CD14-positive monocyte (primary cell): ENCODE results near the gene VWA7. TPM values are rescaled to one million over a fixed set of nuclear protein-coding genes. Genes with fewer than 3 reads are reported as not detected.

Experiments used
- DNase-seq, 3 donors: peaks; one replicate each; pipeline ENCODE4 v3.0.0-alpha.2; 2011 to 2022
- H2AFZ ChIP-seq: 2 replicates; pipeline ENCODE4 v1.6.0; 2012; ENCODE audit warnings: mild to moderate bottlenecking, low read depth, low read length, inconsistent platforms; ENCODE audit not compliant: insufficient read depth, poor library complexity, severe bottlenecking
- H3K27ac ChIP-seq, 2 donors: 1 replicate in 1 of 2; 2 replicates in 1 of 2; pipeline ENCODE4 v1.5.1; 2012 to 2013; ENCODE audit warnings: low read length in 2 of 2, control low read depth in 1 of 2, inconsistent platforms in 1 of 2, low read depth in 1 of 2, mild to moderate bottlenecking in 1 of 2
- H3K27me3 ChIP-seq, 2 donors: one replicate each; pipeline versions ENCODE4 v1.6.0 to v1.6.1; 2011 to 2013; ENCODE audit warnings: low read length in 2 of 2; ENCODE audit not compliant: control insufficient read depth in 2 of 2, insufficient read depth in 2 of 2
- H3K36me3 ChIP-seq, 2 donors: replicated peaks in 1 of 2; 1 replicate in 1 of 2; 2 replicates in 1 of 2; pipeline versions ENCODE4 v1.5.1 to v1.6.1; 2012 to 2013; ENCODE audit warnings: low read length in 2 of 2, control low read depth in 1 of 2, inconsistent platforms in 1 of 2, mild to moderate bottlenecking in 1 of 2; ENCODE audit not compliant: insufficient read depth in 2 of 2, control insufficient read depth in 1 of 2
- H3K4me1 ChIP-seq, 2 donors: 1 replicate in 1 of 2; 2 replicates in 1 of 2; pipeline versions ENCODE4 v1.5.1 to v1.6.1; 2012 to 2013; ENCODE audit warnings: low read length in 2 of 2, control low read depth in 1 of 2, inconsistent platforms in 1 of 2, mild to moderate bottlenecking in 1 of 2, moderate library complexity in 1 of 2; ENCODE audit not compliant: insufficient read depth in 2 of 2, control insufficient read depth in 1 of 2
- H3K4me2 ChIP-seq: replicated peaks from 2 replicates; pipeline ENCODE3; 2012; ENCODE audit warnings: low read length, moderate library complexity, mild to moderate bottlenecking; ENCODE audit not compliant: poor library complexity, severe bottlenecking; ENCODE audit errors: extremely low read depth
- H3K4me3 ChIP-seq, 3 experiments: fragments of 200-600 bp in 1 of 3; sonication (generic) in 1 of 3; replicated peaks in 1 of 3; 1 replicate in 2 of 3; 2 replicates in 1 of 3; pipeline ENCODE4 v1.5.1; 2011 to 2013; ENCODE audit warnings: low read length in 3 of 3, mild to moderate bottlenecking in 3 of 3, control low read depth in 2 of 3, low read depth in 2 of 3, inconsistent platforms in 1 of 3, moderate library complexity in 1 of 3
- H3K79me2 ChIP-seq: 2 replicates; pipeline ENCODE4 v1.6.0; 2012; ENCODE audit warnings: mild to moderate bottlenecking, control low read depth, inconsistent platforms, low read length, moderate library complexity; ENCODE audit not compliant: insufficient read depth
- H3K9ac ChIP-seq: 2 replicates; pipeline ENCODE4 v1.6.0; 2017; ENCODE audit warnings: low read length, mild to moderate bottlenecking; ENCODE audit not compliant: insufficient read depth, poor library complexity, severe bottlenecking
- H3K9me3 ChIP-seq, 2 donors: replicated peaks in 1 of 2; 1 replicate in 1 of 2; 2 replicates in 1 of 2; pipeline versions ENCODE4 v1.5.1 to v1.6.1; 2012 to 2013; ENCODE audit warnings: low read length in 2 of 2, control low read depth in 1 of 2; ENCODE audit not compliant: control insufficient read depth in 1 of 2, insufficient read depth in 1 of 2
- H4K20me1 ChIP-seq: 2 replicates; pipeline ENCODE4 v1.6.0; 2012; ENCODE audit warnings: mild to moderate bottlenecking, low read length, control low read depth, moderate library complexity; ENCODE audit not compliant: insufficient read depth
- H3K27ac Mint-ChIP-seq, 7 donors: one replicate each; pipeline ENCODE4 v1.8.0; 2020; ENCODE audit warnings: mild to moderate bottlenecking in 7 of 7, mixed read lengths in 7 of 7, moderate library complexity in 6 of 7, inconsistent platforms in 2 of 7
- H3K27me3 Mint-ChIP-seq, 3 donors: one replicate each; pipeline ENCODE4 v1.8.0; 2021 to 2022; ENCODE audit warnings: low read depth in 3 of 3, mild to moderate bottlenecking in 3 of 3, mixed read lengths in 3 of 3, moderate library complexity in 3 of 3, inconsistent platforms in 1 of 3
- H3K36me3 Mint-ChIP-seq, 2 donors: one replicate each; pipeline ENCODE4 v1.8.0; 2020; ENCODE audit warnings: mixed read lengths in 2 of 2, inconsistent platforms in 1 of 2, mild to moderate bottlenecking in 1 of 2
- H3K4me1 Mint-ChIP-seq: one replicate; pipeline ENCODE4 v1.8.0; 2020; ENCODE audit warnings: mild to moderate bottlenecking, mixed read lengths
- H3K4me3 Mint-ChIP-seq, 2 donors: one replicate each; pipeline ENCODE4 v1.8.0; 2020; ENCODE audit warnings: mild to moderate bottlenecking in 2 of 2, mixed read lengths in 2 of 2, moderate library complexity in 1 of 2
- H3K9me3 Mint-ChIP-seq, 7 donors: one replicate each; pipeline ENCODE4 v1.8.0; 2020 to 2022; ENCODE audit warnings: mixed read lengths in 7 of 7, mild to moderate bottlenecking in 6 of 7, moderate library complexity in 6 of 7, inconsistent platforms in 2 of 7
- CTCF ChIP-seq: fragments of 200-600 bp; IDR thresholded peaks from one replicate; pipeline ENCODE4 v1.8.0; 2022; ENCODE audit warnings: antibody characterized with exemption, mild to moderate bottlenecking
- WGBS: methylation state at CpG from one replicate; pipeline ENCODE4 v1.1.5; 2013; ENCODE audit warnings: missing lambda C conversion rate; ENCODE audit not compliant: insufficient coverage; 5-methylcytosine and 5-hydroxymethylcytosine counted together
- intact Hi-C, 2 donors: fragments of 100-400 bp; cut with micrococcal nuclease; formaldehyde crosslinking; loops; one replicate each; pipeline versions ENCODE4 v1.15.0 to v1.15.1; 2023
- polyA plus RNA-seq, 3 donors: library from polyadenylated mRNA; depleted of rRNA in 1 of 3; unstranded in 2 of 3; stranded (reverse) in 1 of 3; fragments of 300-500 nt in 2 of 3; fragments of >200 nt in 1 of 3; fragmentation: Illumina TruSeq in 2 of 3; gene quantifications; 1 replicate in 2 of 3; 2 replicates in 1 of 3; pipeline ENCODE4 v1.2.3, GENCODE V29; 2012 to 2021

Gene VWA7
- polyA plus RNA-seq, 3 donors: 0.57 TPM; not detected in 2

DNA sequence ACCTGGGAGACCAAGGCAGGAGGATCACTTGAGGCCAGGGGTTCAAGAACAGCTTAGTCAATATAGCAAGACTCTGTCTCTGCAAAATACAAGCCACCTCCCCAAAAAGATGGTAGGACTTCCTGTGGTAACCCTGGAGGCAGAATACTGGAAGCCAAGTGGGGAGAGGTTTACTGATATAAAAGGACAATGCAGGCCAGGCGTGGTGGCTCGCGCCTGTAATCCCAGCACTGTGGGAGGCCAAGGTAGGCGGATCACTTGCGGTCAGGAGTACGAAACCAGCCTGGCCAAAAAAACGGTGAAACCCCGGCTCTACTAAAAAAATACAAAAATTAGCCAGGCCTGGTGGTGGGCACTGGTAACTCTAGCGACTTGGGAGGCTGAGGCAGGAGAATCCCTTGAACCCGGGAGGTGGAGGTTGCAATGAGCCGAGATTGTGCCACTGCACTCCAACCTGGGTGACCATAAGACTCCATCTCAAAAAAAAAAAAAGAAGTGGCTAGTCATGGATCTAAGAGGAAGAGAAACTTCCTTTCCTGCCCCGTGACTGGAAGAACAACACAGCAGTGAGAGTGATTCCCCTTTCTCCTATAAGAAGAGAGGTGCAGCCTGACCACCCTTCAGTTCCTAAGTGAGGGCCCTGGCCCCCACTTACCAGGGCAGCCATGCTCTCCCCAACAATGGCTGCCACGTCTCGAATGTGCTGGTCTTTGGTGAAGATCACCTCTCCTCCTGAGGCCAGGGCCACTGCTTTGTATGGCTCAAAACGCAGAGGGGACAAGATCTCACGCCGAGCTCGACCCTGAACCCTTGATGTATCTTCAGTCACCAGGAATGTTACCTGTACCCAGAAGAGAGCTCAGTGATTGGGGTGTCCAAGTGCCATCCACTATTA, 8.5 kb downstream of the VWA7 start:
- H3K9me3 ChIP-seq: no peaks in the 10 kb centered on the region
- DNase-seq: peak; percentile 73 to 91 (median 87)
- no peak for TF ChIP-seq CTCF
- no peaks in the 10 kb centered on the region for H3K36me3 ChIP-seq
- H3K79me2 ChIP-seq: no peaks in the 10 kb centered on the region
- H2AFZ ChIP-seq: peak overlapping the region; percentile 68
- Mint-ChIP-seq H3K4me3 (peak overlapping the region; percentile 27 to 71), H3K9me3 (peaks cover 0 to 1% (median 0%) of the 10 kb centered on the region in 7 donors), H3K4me1 (peaks cover 29% of the 10 kb centered on the region), H3K27ac (peak overlapping the region; percentile 91 to 96 (median 94)), H3K36me3 (peaks cover 3 to 6% of the 10 kb centered on the region in 2 donors), H3K27me3 (peaks cover 0 to 11% (median 4%) of the 10 kb centered on the region in 3 donors)
- H3K27me3 ChIP-seq: no peaks in the 10 kb centered on the region
- 76% methylated on average over 6 of the region's 18 CpGs for WGBS
- peak overlapping the region in 1 of 3 experiments; percentile 55 for H3K4me3 ChIP-seq
- H4K20me1 ChIP-seq: no peaks in the 10 kb centered on the region
- H3K4me2 ChIP-seq: peak overlapping the region; percentile 59
- H3K27ac ChIP-seq: peak overlapping the region; percentile 82 to 88
- peak overlapping the region; percentile 41 for H3K9ac ChIP-seq
- intact Hi-C loops: loop anchor here (2.0 to 5.0 kb wide), 5 partner anchors 26 to 91 kb away; partner anchors contain the start of gene VARS1 (in 1 of the 2)
- peaks cover 29 to 30% of the 10 kb centered on the region in 2 donors for H3K4me1 ChIP-seq

DNA sequence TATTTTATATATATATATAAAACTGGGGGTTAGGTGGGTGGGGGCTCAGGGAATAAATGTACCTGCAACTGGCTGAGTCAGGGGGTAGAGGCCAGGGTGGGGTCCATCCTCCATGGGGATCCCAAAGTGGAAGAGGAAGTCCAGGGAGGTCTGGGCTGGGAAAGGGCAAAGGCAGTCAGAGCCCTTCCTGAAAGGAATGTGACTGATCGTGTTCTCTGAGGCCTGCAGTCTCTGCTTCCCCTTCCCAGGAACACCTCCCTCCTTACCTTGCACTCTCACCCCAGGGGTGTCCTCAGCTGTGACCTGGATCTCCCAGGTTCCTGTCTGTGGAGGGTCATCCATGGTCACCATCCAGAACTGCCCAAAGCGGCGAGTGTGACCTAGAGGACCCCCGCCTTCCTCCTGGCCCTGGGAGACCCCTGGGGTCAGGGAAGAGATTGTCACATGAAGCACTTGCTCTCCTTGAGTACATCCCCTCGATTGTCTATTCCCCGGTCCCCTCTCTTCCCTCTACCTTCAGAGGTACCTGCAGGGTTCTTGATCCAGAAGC, 10.0 kb downstream of the VWA7 start:
- Mint-ChIP-seq H3K27ac (peak overlapping the region in 6 of 7 donors; percentile 11 to 92 (median 64)), H3K4me1 (peaks cover 29% of the 10 kb centered on the region), H3K4me3 (peak overlapping the region in 1 of 2 donors; percentile 31), H3K27me3 (peaks cover 0 to 11% (median 4%) of the 10 kb centered on the region in 3 donors), H3K9me3 (peaks cover 0 to 1% (median 0%) of the 10 kb centered on the region in 7 donors), H3K36me3 (peaks cover 8 to 17% of the 10 kb centered on the region in 2 donors)
- peak overlapping the region; percentile 2 to 53 for H3K27ac ChIP-seq
- H2AFZ ChIP-seq: no peak overlapping the region
- no peak overlapping the region for H3K4me2 ChIP-seq
- H3K4me1 ChIP-seq: peaks cover 29 to 30% of the 10 kb centered on the region in 2 donors
- peak in 1 of 3 donors; percentile 20 for DNase-seq
- H3K79me2 ChIP-seq: no peaks in the 10 kb centered on the region
- H3K27me3 ChIP-seq: no peaks in the 10 kb centered on the region
- WGBS: 97% methylated on average over 4 of the region's 6 CpGs
- H3K36me3 ChIP-seq: peaks cover 0 to 7% of the 10 kb centered on the region in 2 donors
- no peak overlapping the region for H3K9ac ChIP-seq
- H3K9me3 ChIP-seq: no peaks in the 10 kb centered on the region
- no peaks in the 10 kb centered on the region for H4K20me1 ChIP-seq
- no peak for TF ChIP-seq CTCF
- H3K4me3 ChIP-seq: no peak overlapping the region
- intact Hi-C loops: loop anchor here in 1 of 2 donors (5.0 kb wide), 2 partner anchors 35 to 90 kb away; no protein-coding TSS in a partner anchor
